Stomach (tissue), 4 donors: Measurements from ENCODE around the gene F2RL2.
A peak's percentile ranks its signal among the peaks of the same experiment; 100 is the strongest.

Source experiments
- CTCF ChIP-seq, 7 experiments: fragments of 450-650 bp in 4 of 7; fragments of 200-600 bp in 3 of 7; sonication (generic) in 3 of 7; IDR thresholded peaks; one replicate each; pipeline ENCODE4 v1.5.1; 2016 to 2019; ENCODE audit warnings: antibody characterized with exemption in 7 of 7, control low read depth in 2 of 7, mild to moderate bottlenecking in 1 of 7
- EP300 ChIP-seq: sonication (generic); formaldehyde crosslinking; IDR thresholded peaks from one replicate; pipeline ENCODE4 v1.6.1; 2017; ENCODE audit warnings: antibody characterized with exemption
- POLR2AphosphoS5 ChIP-seq, 3 donors: sonication (generic); formaldehyde crosslinking; IDR thresholded peaks; one replicate each; pipeline ENCODE4 v1.6.1; 2016; ENCODE audit warnings: antibody characterized with exemption in 3 of 3

- peak in 2 of 7 experiments; percentile 3 to 20 for TF ChIP-seq CTCF (IDR thresholded peaks at IDR 0.05)
- no peak for TF ChIP-seq EP300
- TF ChIP-seq POLR2AphosphoS5 (IDR thresholded peaks at IDR 0.05) = peak in 1 of 3 donors; percentile 63
Observed at GRCh38 chr5:76583163-76584047, 39.8 kb downstream of the F2RL2 start.
